GM21576 (cell line): ENCODE data around the gene CPS1.

Source experiments
- ATAC-seq: cut with Tn5 transposase; IDR thresholded peaks from one replicate; pipeline ENCODE4 v1.9.1; 2021; ENCODE audit warnings: mild to moderate bottlenecking, moderate library complexity; ENCODE audit not compliant: unreplicated experiment

The CPS1 gene

DNA sequence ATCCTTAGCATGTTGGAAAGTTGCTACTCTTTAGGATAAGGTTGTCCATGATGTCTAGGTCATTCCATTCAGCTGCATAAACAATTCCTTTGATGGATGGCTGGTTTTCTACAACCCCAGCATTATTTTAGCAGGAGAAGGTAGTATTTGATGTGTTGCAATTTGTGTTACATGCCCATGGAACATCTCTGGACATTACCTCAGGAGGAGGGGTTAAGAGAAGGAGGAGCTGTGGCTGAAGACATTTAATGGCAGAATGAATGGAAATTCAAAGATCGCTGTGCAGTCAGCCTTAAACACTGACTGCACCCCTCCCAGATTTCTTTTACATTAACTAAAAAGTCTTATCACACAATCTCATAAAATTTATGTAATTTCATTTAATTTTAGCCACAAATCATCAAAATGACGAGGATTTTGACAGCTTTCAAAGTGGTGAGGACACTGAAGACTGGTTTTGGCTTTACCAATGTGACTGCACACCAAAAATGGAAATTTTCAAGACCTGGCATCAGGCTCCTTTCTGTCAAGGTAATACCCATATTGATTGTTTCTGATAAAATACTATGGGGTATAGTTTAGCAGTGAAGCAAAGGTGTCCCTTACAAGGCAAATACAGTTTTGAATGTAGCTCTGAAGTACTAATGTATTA is at the start of gene CPS1:
TSS of gene CPS1 (plus strand) at position 271 of the 652 bp plus-strand sequence. CDS start at position 406, 135 bp downstream.
- no peak for ATAC-seq

DNA sequence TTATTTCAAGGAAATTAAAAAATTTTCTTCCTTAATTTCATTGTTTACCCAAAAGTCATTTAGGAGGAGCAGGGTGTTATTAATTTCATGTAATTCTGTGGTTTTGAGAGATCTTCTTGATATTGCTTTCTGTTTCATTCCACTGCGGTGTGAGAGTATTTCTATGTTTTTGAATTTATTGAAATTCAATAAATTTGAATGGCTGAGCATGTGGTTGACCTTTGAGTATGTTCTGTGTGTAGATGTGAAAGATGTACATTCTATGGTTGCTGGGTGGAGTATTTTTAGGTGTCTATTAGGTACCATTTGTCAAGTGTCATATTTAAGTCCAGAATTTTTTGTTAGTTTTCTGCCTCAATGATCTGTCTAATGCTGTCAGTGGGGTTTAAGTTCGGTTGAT is 40.5 kb upstream of the CPS1 start:
- ATAC-seq: no peak

DNA sequence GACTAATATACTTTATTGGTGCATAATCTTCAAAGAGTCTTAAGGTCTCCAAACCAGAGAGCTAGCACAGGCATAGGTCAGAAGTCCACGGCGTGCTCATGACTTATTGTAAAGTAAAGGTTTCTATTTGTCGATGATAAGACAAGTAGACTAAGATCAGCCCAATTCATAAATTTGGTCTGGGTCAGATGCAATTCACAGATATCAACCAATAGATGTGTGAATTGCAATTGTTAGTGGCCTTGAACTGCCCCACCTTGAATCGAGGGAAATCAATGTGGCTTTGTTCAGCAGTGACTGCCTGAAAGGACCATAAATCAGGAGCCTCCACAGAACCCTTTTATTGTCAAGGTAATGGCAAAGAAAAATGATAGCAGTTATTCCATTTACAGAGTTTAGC is 39.1 kb upstream of the CPS1 start:
- ATAC-seq: no peak

DNA sequence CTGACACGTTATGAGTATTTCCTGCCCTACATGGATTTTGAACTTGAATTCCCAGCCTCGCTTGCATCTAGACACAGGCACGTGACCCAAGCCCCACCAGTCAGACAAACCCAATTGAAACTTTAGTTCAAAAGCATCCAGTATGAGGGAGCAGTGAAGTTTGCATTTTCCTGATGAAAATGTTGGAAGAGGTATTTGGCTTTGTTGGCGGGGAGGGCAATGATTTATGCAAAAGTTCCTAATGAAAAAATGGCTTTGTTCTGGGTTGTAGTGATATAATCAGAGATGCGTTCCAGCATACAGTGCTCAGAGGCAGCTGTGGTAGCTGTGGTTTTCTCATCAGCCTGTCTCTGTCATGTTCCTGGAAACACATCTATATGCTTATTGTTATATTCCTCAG is 36.8 kb upstream of the CPS1 start:
- ATAC-seq: no peak

DNA sequence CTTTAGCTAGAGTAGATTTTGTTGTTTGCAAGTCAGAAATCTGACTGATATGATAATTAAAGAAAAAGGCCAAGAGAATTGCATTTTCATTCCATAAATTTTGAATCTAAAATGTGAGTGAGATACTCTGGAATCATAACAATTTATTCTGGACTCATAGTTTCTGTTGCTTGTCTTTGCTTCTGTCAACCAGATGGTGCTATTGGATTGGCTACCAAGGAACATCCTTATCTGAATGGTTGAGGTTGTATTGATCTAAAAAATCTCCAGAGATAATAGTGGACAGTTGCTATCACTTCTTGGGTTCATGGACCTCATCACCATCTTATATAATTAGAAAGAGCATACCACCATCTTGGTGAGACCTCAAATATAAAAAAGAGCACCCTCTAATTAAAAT is 34.0 kb upstream of the CPS1 start:
- no peak for ATAC-seq

DNA sequence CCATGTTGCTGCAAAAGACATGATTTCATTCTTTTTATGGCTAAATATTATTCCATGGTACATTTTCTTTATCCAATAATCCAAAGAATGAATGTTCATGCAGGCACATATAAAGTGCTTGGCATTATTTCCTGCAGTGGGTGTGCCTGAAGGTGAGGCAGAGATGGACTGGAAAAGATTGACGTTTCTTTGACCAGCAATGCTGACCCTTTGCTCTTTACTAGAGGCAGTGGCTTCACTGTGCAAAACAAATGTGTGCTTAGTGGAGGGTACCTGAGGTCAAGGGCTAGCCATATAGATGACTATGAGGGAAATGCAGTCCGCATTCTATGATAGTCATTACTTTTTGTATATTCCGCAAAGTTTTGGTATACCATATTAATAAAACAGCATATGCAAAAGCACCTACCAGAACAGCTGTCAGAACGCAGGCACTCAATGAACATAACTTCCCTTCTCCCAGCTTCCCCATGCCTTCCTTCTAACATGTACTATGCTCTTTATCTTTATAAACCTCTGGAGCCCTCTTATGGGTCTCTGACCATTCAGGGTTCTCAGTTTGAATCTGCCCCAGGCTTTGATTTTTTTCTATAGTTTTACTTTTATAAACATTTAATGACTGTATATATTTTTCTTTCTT is 32.6 kb upstream of the CPS1 start:
- no peak for ATAC-seq

DNA sequence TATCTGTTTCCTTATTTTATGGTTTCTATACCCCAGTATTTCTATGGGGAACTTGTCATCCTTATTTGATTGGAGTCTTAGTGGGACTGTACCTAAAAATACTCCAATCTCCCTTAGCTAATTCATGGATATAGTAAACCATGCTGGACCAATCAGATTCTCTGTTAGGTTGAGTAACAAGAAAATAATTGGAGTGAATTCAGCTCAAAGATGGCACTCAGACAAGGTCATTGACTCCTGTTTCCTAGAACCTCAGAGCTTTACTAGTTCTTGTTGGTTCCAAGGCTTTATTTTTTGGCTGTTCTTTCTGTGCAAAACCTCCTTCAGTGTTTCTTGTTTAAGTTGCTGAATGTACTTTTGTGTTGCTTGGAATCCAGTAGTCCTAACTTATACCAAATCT is 31.9 kb upstream of the CPS1 start:
- ATAC-seq: no peak

DNA sequence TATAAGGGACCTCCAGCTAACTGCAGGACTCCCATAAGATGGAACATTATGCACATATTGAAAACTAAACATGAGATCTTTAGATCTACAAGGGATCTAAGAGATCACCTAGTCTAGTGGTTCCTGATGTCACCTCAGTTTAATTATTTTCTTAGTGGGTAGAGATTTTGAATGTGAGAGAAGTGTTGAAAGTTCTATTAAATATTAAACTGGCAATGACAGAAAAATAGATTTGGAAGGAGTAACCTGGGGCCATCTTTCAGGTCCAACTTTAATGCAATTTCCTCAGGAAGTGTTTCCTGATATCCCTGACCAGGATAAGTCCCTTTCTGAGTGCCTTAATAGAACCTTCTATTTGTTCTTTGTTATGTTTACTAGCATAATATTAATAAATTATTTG is 29.1 kb upstream of the CPS1 start:
- ATAC-seq: no peak

DNA sequence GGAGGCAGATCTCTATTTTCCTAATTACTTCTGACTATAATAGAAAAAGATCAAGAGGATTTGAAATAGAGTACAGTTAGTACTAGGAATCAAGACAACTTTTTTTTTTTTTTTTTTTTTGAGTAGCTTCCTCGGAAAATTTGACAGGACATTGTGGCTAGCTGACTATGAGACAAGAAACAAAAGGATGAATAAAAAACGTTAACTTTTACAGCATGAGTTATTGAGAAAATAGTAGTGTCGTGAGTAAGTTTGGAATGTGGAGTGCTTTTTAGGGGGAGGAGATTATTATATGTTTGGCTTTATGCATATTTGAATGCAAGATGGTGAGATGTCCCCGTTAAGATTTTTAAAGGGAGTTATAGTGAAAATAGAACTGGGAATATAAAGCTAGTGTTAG is 27.7 kb upstream of the CPS1 start:
- no peak for ATAC-seq

DNA sequence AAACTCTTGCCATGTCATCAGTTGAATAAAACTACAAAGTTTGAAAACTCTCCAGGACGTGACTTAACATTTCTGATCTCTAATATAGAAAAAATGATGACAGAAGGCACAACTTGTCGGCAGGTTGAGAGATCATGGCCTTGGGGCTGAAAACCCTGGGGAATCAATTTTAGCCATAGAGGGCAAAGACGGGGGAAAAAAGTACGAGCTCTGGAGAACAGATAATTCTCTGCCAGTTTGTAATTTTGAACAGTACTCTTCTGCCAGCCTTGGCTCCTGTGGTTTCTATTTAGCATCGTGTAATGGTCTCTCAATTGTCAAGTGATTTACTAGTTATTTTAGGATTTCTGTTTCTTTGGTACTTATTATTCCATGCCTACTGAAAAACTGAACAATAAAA is 25.3 kb upstream of the CPS1 start:
- no peak for ATAC-seq

DNA sequence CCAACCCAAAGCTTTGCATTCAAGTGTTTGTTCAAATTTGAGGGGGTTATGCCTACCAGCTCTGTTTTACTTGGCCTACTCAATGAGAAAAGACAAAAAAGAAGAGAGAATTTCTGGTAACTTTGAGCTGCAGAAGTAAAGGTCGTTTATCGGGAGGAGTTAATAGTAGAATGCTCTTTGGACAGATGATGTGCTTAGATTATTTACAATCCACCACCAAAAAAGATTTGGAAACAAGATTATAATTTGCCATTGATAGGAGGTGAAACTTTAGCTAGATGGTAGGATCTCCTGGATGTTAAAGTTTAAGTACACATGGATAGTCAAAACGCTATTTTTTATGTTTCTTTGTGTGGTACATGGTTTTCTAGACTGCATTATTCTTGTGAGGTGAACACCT is 24.9 kb upstream of the CPS1 start:
- no peak for ATAC-seq

DNA sequence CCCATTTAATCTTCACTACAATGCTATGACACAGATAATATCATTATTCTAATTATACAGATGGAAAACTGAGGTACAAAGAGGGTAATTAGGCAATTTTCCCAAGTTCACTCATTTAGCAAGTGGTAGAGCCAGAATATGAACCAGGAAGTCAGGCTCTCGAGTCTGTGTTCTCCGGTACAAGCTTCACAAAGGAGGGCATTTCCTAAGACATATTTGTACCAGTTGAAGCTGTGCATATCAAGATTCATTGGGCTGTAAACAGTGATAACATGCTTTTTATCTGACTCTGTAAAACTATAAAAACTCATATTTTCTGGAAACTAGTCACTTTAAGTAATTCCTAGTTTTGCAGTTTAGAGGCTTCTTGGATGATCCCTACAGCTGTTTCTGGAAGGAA is 23.0 kb upstream of the CPS1 start:
- ATAC-seq: no peak

DNA sequence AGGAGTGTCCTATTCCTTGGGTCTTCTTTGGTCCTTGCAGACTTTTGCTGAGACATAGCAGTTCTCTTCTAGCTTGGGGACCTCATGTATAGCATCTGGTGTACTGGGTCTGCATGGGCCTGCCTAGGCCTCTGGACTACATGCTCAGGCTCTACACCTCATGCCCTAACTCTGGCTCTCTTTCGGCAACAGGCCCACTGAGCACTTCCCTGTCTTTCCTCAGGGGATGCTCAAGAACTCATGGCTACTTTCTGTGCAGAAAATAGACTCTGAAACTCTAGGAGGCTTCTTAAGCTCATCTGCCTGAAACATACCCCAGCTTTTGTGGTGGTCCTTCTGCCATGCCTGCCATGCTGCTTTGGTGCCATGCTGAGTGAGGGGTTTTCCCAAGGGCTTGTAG is 21.5 kb upstream of the CPS1 start:
- no peak for ATAC-seq

DNA sequence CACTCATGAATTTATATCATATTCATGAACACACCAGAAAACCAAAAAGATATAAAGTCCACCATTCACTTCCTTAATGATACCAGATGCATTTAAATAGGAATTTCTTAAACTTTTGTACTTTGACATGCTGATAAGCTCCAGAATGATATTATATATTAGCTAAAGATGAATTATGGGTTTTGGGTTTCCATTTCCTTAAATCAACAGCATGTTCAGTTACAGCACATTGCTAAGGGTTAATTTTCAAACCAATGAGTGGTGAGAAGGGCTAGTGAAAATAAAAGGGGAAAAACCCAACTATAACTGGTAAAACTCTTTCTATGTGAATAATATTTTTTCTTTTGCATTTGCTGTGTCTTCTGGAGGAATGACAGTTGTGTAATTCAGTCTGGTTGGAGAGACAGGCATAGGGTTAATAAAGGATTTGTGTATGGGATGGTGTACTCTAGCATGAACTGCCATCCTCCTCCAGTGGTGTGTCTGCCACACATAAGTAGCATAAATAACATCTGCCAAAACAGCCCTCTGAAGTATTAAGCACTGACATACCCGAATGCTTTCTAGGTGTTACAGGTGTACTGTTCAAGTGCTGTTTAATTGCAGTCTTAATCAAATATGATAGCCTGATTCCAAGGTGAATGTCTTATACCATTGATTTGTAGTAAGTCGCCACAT is 19.3 kb upstream of the CPS1 start:
- no peak for ATAC-seq

DNA sequence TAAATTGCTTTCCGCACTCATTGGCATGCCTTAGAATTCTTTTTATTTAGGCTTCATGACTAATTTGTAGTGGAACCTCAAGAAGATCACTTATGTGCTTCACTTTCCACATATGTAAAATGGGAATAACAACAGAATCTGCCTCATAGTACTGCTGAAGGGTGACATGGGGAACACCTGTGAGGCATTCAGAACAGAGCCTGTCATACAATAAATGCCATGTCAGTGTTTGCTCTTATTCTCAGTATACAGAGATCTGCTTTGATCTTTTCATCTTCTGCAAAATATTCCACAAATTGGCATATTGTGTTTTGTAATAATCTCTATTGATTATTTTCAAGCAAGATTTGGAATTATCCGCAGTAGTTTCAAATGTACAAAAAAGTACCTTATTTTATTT is 17.4 kb upstream of the CPS1 start:
- ATAC-seq: no peak

DNA sequence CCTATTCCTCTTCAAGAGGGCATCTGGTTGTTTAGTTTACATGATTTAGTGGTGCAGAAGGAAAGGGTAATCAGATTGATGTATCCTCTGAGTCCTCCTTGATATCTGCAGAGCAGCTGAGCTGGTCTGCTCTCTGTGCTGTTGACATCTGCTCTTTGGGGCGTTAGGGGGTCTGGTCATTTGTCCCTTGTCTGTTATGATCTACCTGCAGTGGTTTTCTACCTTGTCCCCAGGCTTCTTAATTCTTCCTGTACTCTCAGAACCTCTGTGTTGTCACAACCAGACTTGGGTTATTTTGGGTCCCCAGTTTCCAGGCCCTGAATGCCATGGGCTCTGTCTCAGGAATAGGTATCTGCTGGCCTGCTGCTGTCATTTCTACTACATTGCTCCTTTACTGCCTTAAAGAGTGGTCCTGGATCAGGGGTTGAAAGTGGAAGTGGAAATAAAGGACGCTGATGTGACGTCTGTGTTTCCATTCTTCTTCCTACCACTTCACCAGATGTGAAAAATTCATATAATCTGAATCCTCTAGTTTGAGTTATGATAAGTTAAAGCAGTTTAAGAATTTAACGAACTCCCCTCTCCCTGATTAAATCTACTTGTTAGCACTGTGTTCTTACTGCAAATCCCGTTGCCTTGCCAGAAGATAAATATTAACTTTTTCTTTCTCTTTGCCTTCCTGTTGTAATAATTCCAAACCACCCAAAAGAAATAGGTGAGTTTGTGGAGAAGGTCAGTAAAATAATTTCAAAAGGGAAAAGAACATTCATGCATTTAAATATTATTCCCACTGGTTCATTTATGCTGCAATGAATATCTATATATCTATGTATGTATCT is 16.6 kb upstream of the CPS1 start:
- ATAC-seq: no peak

DNA sequence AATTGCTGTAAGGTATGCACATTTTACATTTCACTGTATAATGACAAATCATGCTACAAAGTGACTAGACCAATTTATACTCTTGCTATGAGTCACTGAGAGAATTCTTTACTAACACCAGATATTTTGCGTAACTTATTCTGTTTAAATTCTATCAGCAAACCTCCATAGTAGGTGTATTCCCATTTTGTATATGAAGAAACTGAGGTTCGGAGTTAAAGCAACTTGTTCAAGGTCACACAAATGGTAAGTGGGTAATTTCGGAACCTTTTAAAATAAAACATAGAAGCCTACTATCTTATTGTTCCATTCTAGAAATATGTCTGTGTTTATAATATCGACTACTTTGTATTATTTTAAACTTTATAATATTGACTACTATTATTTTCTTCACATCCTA is 15.9 kb upstream of the CPS1 start:
- ATAC-seq: no peak

DNA sequence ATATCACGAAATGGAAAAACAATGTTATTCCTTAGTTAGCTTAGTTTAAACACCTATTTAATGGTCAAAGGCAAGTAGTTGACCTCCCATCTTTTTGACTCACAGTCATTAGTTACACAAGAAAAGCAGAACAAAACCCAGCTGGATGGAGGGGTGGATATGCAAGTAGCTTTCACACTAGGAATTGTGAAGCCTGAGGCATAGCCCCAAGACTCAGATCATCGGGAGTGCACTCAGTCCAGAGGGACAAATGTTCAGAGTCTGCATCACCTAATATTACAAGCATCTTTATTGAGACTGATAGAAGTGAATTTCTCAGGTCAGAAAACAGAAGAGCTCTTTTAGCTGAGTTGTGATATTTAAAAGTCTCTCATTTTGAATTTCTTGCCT is 15.5 kb upstream of the CPS1 start:
- no peak for ATAC-seq

DNA sequence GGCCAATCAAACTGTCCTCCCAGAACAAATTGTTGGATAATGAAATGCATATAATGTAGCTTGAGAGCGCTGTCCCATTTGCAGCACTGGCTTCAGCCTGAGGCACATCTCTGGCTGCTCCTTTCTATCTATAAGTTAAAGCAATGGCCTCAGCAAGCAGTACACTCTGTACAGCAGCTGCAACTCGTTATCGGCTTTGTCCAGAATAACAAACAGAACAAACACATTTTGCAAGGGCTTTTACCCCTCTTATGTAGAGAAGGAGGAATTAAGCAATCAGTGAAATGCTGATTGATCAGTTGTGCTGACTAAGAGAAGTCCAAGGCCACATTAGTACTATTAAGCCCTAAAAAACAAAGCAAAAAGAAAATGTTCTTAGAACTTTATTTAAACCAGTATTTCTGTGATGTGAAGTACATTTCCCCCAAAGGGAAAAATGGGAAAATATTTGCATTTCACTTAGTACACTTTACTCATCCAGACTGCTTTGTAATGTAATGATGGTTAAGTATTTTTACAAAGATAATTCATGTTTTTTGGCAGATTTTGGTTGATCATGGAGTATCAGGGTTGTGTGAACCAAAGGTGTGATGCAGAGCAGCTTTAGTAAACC is 15.0 kb upstream of the CPS1 start:
- no peak for ATAC-seq

DNA sequence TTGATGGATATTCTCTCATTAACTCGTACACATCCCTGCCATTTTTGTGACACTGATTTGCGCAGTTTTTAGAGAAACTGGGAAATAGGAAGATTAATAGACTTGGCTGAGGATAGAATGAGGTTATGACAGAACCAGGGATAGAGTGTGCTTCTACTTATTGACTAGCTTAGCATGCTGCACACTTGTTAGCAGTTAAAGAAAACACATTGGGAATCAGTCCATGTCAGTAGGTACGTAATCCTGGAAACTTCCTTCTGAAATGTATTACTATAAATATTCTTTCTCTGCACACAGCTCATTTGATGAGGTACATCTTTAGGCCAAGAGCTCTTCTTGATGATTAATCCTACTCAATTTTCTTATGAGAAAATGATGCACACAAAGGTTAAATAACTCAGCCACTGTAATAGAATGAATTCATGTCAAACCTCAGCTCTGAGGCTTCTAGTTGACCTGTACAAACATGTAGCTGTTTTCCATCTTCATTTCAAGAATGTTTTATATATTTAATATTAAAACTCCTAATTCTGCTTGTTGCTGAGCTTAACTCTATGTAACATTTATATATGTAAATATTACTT is 12.3 kb upstream of the CPS1 start:
- ATAC-seq: no peak

DNA sequence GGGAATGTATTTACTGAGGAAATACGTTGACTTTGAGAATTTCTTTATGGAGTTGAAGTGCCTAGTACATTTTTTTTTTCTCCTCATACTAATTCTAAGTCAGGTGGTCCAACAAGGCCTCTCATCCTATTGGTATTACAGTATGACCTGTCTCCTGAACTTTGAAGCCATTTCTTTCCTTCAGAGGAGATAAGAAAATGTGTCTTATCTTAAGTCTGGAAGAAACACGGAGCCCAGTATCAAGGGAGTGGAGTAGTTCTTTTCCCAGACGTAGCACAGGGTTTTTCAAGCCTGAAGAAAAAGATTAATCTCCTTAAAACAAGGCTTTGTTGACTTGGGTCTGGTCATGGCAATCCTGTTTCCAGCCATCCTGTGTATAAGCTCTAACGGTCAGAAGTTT is 11.6 kb upstream of the CPS1 start:
- no peak for ATAC-seq
